GM18519 (cell line): Measurements from ENCODE around the gene MBNL2.

Source experiments
- ATAC-seq: cut with Tn5 transposase; IDR thresholded peaks from one replicate; pipeline ENCODE4 v1.9.1; 2021; ENCODE audit warnings: mild to moderate bottlenecking, moderate library complexity; ENCODE audit not compliant: unreplicated experiment, low FRiP score

Gene MBNL2

DNA sequence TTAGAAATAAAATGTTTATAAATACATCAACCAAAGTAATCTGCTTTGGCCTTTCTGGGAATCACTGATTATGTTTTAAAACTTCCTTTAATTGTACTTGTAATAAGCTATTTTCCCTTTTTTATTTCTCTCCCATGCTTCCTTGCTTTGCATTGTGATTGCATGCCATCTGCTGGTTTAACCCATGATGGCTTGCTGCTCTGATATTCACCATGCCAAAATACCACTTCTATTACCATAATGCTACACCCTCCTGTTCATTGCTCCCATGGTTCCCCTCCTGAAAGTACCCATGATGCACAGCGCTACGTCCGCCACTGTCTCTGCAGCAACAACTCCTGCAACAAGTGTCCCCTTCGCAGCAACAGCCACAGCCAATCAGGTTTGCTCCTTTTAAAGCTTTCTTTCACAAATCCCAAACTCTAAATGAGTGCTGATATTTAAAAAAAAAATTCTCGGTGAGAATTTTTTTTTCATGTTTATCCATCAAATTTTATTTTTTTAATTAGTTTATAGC, 144.1 kb downstream of the MBNL2 start:
- no peak for ATAC-seq

DNA sequence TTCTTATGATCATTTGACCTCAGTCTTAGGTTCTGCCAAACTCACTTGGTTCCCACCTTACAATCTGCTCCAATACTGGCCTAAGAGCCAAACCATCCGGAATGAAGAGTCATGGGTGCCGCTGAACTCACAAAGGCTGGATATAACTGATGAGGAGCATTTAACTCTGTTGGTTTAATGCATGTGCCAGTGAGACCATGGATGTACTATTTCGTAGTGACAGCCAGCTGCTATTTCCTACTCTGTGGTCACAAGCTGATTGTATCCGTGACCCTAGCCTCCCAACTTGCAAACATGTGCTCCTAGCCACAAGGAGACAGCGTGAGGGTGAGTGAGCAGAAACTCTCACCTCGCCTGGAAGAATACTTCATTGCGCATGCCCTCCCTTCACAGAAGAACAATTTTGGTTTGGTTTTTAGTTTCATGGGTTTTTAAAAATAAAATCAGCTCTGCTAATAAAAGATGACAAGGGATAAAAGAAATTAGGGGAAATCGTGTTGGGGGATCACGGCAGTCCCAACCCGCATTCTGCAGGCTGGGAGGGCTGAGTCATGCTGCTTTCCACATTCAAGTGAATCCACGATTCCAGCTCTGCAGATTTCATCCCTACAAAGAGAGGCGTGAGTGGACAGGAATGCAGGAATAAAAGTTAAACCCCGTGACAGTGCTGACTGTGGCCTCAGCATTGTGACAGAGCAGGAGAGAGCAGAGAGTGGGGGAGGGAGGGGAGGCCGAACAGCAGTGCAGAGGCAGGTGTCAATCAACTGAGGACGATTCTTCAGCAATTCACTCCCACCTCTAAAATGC, 145.1 kb downstream of the MBNL2 start:
- peak; percentile 36 for ATAC-seq

DNA sequence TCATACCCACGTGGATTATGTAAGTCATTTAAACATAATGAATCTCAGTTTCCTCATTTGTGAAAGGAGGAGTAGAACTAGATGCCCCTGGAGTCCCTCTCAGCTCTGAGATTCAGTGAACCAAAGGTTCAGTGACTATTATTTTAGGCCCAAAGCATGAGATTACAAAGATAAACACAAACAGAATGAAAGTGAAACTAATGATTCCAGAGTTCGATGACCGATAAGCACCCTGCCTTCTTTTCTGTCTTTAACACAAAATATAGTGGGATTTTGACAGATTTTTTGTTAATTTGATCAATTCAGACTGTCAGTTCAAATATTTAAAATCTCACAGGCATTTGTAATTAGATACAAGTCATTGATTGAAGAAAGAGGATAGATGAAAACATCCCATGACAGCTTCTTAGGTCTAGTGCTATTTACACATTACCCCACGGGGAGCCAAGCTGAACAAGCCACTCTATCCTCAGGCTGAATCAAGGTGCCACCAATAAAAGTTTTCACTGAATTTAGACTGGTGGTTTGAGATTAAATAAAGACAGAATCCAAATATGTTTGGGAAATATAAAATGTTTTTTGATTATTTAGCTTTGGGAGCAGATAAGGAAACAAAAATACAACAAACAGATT, 147.2 kb downstream of the MBNL2 start:
- peak; percentile 73 for ATAC-seq

DNA sequence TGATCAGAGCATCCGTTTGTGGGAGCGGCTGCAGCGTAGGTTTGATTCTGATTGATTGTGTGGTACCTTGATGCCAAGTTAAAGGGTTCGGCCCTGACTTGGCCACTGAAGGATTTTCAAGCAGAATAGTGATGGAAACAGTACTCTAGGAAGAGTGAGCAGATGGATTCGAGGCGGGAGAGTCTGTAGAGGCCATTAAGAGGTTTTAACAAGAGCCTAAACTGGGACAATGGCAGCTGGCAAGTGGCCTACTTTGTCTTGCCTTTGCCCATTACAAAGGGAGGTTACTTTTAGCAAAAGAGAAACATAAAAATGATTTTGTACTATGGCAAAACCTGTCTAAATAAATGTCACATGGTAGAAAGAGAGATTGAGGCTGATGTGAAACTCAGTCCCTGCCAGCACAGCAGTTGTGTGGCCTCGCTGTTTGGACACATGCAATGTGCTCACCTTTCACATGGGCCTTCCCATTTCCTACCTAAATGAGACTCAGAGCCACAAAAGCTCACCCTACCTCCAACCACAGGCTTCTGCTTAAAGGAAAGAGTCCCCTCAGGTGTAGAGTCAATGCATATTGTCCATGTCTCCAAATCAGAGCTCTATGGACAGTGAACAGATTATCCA, 149.5 kb downstream of the MBNL2 start:
- no peak for ATAC-seq

DNA sequence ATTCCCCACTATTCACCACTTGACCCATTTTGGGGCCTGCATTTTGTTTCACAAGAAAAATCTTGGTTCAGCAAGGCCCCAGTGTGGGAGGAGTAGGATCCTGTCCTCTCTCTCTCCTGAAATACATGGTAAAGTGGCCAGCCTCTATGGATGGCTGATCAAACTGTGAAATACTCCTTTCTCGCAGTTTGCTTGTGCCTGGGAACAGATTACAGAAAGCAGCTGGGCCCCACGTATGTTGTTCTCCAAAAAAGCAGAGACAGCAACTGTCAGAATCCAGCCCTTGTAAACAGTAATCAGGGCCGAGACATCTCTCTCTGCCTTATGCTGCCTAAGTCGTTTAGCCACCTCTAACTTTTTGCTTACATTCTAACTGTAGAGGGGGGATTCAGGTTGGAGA, 150.8 kb downstream of the MBNL2 start:
- ATAC-seq = no peak

DNA sequence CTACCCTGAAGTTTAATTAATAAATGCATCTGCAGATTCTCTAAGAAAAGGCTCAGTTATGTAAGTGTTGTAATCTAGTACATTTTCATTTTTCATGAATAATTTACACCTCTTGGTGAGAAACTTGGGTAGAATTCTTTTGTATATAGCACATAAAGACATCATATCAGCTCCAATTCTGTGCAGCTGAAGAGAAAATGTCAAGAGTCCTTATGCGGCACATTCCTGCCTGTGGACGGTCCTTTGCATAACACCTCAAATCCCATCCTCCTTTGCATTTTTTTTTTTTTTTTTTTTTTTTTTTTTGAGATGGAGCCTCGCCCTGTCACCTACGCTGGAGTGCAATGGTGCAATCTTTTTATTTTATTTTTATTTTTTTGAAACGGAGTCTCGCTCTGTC, 151.7 kb downstream of the MBNL2 start:
- no peak for ATAC-seq

DNA sequence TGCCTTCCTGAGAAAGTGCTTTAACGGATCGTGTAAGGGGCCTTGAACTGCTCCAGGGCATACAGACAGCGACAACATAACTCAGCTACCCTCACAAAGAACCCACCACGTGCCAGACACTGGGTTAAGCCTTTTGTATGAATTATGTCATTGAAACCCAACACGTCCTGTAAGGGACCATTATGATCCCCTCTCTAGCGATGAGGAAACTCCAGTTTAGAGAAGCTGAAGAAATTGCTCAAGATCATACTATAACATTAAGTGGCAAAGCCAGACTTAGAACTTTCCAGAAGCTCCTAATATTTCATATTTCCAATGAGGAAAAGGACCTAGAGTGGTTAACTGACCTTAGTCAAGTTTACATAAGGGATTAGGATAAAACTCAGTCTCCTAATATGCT, 154.8 kb downstream of the MBNL2 start:
- no peak for ATAC-seq

DNA sequence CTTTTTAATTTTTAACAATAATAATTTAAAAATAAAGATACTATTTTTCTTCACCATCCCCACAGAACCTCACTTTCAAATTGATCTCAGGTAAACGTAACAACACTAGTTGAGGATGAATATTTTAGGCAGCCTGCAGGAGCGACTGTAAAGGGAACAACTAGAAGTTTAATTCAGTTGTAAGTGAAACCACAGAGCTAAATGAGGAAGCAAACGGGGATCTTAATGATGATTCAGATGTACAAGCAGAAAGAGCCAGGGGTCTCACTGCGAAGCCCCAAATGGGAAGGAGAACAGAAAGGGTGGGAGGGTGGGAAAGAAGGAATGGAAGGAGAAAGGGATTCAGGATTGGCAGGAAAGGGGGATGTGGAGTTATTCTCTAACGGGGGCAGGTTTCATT, 157.3 kb downstream of the MBNL2 start:
- ATAC-seq = no peak

DNA sequence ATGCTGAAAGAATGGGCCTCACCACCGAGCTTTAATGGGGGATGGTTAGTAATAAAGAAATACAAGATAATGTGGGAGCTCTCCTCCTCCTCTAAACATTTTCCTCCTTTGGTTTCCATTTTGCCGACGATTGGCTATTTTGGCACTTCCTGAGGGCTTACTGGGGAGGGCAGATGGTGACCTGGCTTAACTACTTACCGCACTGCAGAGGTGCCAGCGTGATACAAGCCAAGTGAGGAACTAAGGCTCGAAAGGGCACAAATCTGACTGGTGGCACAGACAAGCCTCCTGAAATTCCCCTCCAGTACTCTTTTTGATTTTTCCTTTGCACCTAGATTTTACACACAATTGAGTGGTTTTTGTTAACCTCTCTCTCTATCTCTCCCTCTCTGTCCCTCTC, 158.6 kb downstream of the MBNL2 start:
- no peak for ATAC-seq

DNA sequence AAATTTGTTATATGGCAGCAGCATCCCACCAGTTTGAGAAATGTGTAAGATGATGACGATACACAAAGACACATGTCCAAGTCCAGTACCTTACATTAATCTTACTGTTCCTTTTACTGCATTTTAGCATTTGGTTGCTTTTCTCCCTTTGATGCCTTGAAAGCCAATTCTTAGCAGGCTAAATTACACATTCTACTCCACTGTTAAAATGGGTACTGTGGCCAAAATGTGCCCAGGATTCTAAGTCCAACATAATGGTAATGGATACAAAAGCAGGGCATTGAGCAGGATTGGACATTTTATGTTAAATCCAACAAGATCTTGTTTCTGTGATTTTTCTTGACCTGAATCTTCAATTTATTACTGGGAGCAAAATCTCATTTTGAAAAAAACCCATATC, 159.1 kb downstream of the MBNL2 start:
- no peak for ATAC-seq

DNA sequence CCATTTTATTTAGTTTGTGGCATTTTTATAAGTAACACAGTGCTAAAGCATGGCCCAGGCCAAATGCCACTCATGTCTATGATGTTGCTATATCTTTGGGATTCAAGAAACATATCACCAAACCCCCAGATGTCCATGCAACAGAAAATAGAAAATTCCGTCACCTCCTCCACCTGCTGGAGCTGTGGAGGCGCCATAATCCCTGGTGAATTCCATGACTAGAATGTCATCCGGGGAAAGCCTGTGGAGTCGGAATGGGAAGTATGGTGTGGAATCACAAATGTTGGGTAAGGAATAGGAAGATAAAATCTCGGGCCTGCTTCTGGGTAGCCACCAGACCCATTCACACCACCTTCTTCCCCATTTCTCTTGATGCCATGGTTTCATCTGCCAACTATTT, 160.1 kb downstream of the MBNL2 start:
- ATAC-seq = no peak

DNA sequence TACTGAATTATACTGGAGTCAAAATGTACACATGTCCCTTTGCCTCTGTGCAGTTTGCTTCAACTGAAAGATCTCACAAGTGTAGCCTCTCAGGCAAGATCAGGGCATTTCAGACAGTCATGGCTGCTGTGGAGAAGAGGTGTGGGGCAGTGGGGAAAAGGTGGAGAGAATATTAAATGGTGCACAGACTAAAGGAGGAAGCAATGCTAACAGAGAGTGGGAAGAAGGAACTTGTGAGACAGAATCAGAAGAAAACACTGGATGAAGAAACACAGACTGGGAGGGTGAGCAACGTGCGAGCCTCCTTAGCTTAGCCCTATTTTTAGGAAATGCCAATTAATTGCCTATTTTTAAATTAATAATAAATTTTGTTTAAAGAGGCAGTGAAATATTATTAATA, 162.2 kb downstream of the MBNL2 start:
- ATAC-seq = no peak

DNA sequence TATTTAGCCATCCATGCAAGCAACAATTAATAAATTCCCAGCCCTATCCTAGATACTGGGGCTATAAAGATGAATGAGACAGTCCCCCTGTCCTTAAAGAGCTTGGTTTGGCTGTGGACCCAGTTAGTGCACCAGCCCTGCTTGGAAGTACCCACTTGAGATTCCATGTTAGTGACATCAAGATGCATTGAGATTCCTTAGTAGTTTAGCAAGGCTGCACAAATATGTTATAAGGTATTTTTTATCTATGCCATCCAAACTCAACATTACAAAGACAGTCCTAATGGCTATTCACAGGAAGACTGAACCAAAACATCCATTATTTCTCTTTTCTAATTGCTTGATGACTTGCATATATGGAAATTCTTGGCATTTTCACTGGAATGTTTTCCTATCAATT, 163.0 kb downstream of the MBNL2 start:
- no peak for ATAC-seq

DNA sequence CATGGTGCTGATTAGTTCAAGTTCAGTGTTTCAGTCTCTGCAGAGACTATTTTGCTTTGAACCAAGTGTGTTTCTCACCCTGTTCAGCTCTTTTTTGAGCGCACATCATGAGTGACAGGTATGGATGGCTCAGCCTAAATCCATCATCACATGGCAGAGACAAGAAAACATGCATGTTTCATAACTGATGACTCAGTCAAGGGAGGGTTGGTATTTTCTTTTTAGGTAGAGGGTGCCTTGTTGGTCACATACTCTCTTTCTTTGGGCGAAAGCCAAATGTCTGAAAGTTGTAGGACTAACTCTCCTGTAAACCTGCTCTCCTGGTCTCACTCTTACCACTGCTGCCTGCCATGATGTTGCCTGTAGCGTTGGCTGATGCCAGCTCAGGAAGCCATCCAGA, 163.7 kb downstream of the MBNL2 start:
- no peak for ATAC-seq

DNA sequence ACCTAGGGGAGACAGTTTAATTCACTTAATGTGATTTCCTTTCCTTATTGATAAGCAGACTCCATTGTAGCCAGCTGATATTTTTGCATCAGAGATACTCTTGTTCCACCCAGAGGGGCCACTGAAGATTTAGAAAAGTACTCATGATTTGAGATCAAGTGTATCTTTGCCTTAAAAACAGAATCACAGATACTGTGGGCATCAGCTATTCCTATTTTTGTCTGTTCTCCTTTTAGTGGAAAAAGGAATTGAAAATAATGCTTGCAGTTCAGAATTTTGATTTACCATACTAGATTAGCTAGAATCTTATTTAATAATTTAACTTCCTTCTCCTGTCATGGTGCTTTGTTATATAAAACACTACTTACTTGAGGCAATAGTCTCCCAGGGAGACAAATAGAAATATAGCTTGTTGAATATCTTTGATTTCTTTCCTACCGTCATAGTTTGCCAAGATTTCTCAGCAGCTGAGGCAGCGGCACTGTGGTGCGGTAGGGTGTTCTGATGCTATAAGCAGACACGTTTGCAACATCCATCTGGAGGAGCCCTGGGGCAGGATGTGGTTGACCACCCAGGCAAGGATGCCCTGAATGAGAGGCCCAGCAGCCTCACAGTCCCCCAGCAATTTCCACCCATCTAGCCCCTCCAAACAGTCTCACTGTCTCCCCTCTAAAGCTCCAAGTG, 164.8 kb downstream of the MBNL2 start:
- no peak for ATAC-seq

DNA sequence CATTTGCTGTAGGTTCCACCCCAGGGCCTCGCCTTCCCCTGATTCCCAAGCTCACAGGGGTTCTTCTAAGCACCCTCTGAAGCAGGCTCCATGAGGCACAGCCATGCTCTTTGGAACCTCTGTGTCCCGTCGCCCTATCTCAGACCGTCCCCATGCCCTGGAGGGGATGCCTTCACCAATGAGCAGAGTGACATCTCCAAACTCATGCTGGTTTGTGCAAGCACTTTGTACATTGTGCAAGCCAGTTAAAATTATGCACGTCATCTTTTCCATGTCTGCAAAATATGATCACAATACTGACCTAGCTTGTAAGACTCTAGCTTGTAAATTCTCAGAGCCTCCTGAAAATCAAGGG, 165.3 kb downstream of the MBNL2 start:
- no peak for ATAC-seq

DNA sequence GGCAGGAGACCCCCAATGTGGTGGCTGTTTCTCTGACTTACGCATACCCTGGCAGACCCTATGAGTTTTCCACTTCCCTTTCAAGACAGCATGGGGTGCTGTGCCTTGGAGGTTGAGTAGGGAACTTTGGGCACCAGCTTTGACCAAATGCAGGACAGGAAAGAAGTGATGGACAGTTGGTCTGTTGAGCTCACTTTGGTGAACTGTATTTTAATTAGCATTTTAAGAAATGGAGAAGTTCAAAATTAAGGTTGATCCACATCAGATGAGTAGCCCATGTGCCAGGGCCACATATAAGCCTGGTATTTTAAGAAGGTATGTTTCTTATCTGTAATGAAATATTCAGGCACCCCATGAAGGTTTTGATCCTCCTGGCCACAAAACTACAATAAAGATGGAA, 165.8 kb downstream of the MBNL2 start:
- ATAC-seq = no peak

DNA sequence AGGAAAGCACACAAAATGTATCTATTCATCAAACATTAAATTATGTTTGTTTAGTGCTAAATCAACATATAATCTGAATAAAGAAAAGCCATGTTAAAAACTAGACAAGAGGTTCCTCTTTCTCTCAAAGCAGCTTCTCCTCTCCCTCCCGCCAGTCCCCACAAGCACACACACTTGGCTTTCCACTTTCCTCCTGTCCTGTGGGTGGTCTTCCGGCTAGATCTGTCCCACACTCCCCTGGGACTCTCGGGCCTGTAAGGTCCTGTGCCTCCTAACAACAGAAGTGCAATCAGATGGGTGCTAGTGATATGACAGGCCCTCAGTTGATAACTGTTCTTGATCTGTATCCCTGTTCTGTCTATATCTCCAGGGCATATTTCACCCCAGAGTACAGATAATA, 166.2 kb downstream of the MBNL2 start:
- no peak for ATAC-seq

DNA sequence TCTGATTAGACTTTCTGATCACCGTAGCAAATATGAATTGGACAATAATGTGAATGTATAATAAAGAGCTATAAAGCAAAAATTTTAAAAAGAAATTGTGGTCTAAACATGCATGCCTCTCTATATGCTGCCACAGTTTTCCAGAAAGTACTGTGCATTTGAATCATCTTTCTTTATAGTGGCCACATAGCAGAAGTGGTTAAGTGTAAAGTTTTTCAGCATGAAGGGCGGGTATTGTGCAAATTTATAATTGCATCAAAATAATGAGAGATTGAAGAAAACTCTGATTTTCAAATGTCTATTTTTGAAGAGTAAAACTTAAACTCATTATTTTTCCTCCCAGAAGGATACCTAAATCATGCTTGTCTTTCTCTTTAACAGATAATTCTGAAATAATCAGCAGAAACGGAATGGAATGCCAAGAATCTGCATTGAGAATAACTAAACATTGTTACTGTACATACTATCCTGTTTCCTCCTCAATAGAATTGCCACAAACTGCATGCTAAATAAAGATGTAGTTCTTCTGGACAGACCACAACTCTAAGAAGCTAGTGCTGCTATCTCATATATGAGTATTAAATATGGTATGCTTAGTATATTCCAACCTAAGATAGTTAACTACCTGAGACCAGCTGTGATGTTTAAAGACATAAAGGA, 168.9 kb downstream of the MBNL2 start:
- no peak for ATAC-seq

DNA sequence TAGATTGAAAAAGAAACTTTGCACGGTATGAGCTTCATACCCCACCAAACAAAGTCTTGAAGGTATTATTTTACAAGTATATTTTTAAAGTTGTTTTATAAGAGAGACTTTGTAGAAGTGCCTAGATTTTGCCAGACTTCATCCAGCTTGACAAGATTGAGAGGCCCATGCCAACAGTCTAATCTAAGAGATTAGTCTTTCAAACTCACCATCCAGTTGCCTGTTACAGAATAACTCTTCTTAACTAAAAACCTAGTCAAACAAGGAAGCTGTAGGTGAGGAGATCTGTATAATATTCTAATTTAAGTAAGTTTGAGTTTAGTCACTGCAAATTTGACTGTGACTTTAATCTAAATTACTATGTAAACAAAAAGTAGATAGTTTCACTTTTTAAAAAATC, 169.9 kb downstream of the MBNL2 start:
- ATAC-seq = no peak

DNA sequence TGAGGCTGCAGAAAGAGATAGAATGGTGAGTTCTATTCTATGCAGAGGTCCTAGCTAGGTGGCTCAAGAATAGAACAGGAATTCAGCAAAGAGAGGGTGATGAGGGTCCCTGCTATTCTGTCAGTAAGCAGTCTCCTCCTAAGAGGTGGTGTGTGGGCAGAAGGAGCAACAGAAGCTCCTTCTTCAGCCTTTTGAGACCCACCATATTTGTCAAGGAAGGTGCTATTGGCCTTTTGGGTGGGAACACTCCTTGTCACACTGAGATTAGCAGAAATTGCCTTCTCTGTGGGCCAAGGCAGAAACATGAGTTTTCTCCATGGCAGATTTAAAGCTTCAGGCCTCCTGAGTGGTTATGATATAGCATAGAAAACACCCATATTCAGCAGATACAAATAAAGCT, 172.4 kb downstream of the MBNL2 start:
- no peak for ATAC-seq
